Measurements from ENCODE around the gene ICE2. TPM values are rescaled to one million over a fixed set of nuclear protein-coding genes. Genes with fewer than 3 reads are reported as not detected.

The ICE2 gene
- total and polyA plus RNA-seq, 2 of the 8 experiments (the other 6 are each of a cell fraction or from before 2014, with no cell fraction given) = 40.0 to 87.3 TPM

GRCh38 chr15:60387321-60387720, 91.6 kb downstream of the ICE2 start:
- Histone ChIP-seq H3K4ac (replicated peaks; ENCODE audit: insufficient read length, low read depth, low read length) (no peak overlapping the region), H2BK20ac (ENCODE audit: low read length) (no peak overlapping the region), H3K9me3 (ENCODE audit: insufficient read depth in 2 of 2, low read depth in 1 of 2, low read length in 1 of 2) (no peaks in the 10 kb centered on the region), H3K36me3 (ENCODE audit: control insufficient read depth in 2 of 4, insufficient read depth in 4 of 4, low read length in 3 of 4) (peaks cover 0 to 11% (median 0%) of the 10 kb centered on the region in 4 experiments; a peak in 2 of 8 replicates), H4K8ac (ENCODE audit: extremely low read depth, insufficient read depth, low read length) (no peak overlapping the region), H3K18ac (ENCODE audit: extremely low read depth, low read length) (no peak overlapping the region), H3K9ac (replicated peaks in 1 of 4; ENCODE audit: extremely low read depth in 1 of 4, low read depth in 3 of 4, low read length in 3 of 4) (no peak overlapping the region), H3K23ac (ENCODE audit: insufficient read length) (no peak overlapping the region), H2AFZ (ENCODE audit: low read length) (no peak overlapping the region), H3K4me1 (replicated peaks in 1 of 4; ENCODE audit: control insufficient read depth in 3 of 4, insufficient read depth in 4 of 4, low read length in 3 of 4) (peaks cover 3 to 16% (median 10%) of the 10 kb centered on the region in 4 experiments; a peak in 6 of 7 replicates), H3K27ac (ENCODE audit: low read depth, low read length) (no peak overlapping the region), H4K20me1 (replicated peaks in 1 of 2; ENCODE audit: control insufficient read depth in 1 of 2, insufficient read depth in 2 of 2, low read length in 2 of 2) (peaks cover 0 to 6% of the 10 kb centered on the region in 2 experiments), H2BK12ac (ENCODE audit: low read depth, low read length) (no peak overlapping the region), H2BK120ac (replicated peaks; ENCODE audit: low read depth, low read length) (no peak overlapping the region), H2BK15ac (ENCODE audit: low read length) (no peak overlapping the region), H4K5ac (ENCODE audit: insufficient read length, low read depth, low read length) (no peak overlapping the region), H3K23me2 (ENCODE audit: low read depth, low read length) (no peaks in the 10 kb centered on the region), H3K79me2 (ENCODE audit: control insufficient read depth in 1 of 2, insufficient read depth in 2 of 2, low read length in 2 of 2) (peaks cover 0 to 35% of the 10 kb centered on the region in 2 experiments; a peak in 2 of 4 replicates), H3K27me3 (replicated peaks in 1 of 4; ENCODE audit: control insufficient read depth in 3 of 4, extremely low read depth in 1 of 4, insufficient read depth in 3 of 4, low read length in 3 of 4) (no peaks in the 10 kb centered on the region), H2BK5ac (ENCODE audit: low read depth, low read length) (no peak overlapping the region), H3K56ac (replicated peaks; ENCODE audit: insufficient read length, low read depth, low read length) (no peak overlapping the region), H3K4me3 (ENCODE audit: extremely low read depth in 1 of 4, insufficient read depth in 2 of 4, low read depth in 3 of 4, low read length in 4 of 4) (no peak overlapping the region), H3K14ac (ENCODE audit: insufficient read length) (no peak overlapping the region), H2AK5ac (ENCODE audit: low read depth, low read length) (no peak overlapping the region), H4K91ac (replicated peaks; ENCODE audit: insufficient read length, low read length) (no peak overlapping the region), H3K79me1 (ENCODE audit: low read depth, low read length) (0 out of 2 replicates have a peak, but pooled peaks cover 3% of the 10 kb centered on the region), H3K4me2 (ENCODE audit: insufficient read depth in 1 of 2, low read depth in 2 of 2, low read length in 2 of 2) (no peak overlapping the region)
- DNase-seq (ENCODE audit: low read depth in 1 of 2, low spot score in 2 of 2) (no peak), FAIRE-seq (no peak)
- CTCF ChIA-PET (ENCODE audit: partially characterized antibody) = interaction anchor here (2.0 kb wide), 1 partner anchor 27 kb away, joined by 5 read pairs; no protein-coding TSS in a partner anchor
- 80% methylated on average over 1 of the region's 1 CpG; no CpG with 5 or more reads in 1 of the 2 experiments for WGBS, 2 experiments (ENCODE audit: extremely low coverage in 1 of 2, insufficient coverage in 1 of 2, insufficient read length in 1 of 2, insufficient replicate concordance in 2 of 2, low coverage in 1 of 2, low lambda C conversion rate in 2 of 2, missing lambda C conversion rate in 1 of 2)
- POLR2A ChIA-PET (ENCODE audit: partially characterized antibody) = interaction anchor here (1.0 kb wide), 1 partner anchor 11 kb away, joined by 4 read pairs; the partner anchor contains the start of gene ANXA2

Data from H1 (cell line).